Measurements from ENCODE around the gene LRRC40. TPM values are rescaled to one million over a fixed set of nuclear protein-coding genes. Genes with fewer than 3 reads are reported as not detected.
A peak's percentile ranks its signal among the peaks of the same experiment; 100 is the strongest.

The LRRC40 gene
- 15.8 and 16.7 TPM in 2 replicates for total RNA-seq

GRCh38 chr1:70205434-70206118 lies at the start of gene LRRC40:
Gene LRRC40 (minus strand): TSS chr1:70205579. CDS start chr1:70205540, 39 bp downstream.
- Mint-ChIP-seq H3K27me3 (no peaks in the 10 kb centered on the region), H3K4me3 (peak within 1 kb of the TSS; percentile 99), H3K9me3 (no peaks in the 10 kb centered on the region), H3K4me1 (peaks cover 73% of the 10 kb centered on the region), H3K36me3 (ENCODE audit: low read depth) (peaks cover 24% of the 10 kb centered on the region), H3K27ac (peak within 1 kb of the TSS; percentile 97)
- intact Hi-C loops (cut with micrococcal nuclease) = loop anchor here (1.0 kb wide), 4 partner anchors 16 to 876 kb away; partner anchors contain the start of genes ANKRD13C, CTH, SRSF11 and ZRANB2
- ChIA-PET CTCF (interaction anchor here (0.9 to 1.2 kb wide), 2 partner anchors 10 to 876 kb away, joined by 3 to 4 read pairs; no protein-coding TSS in a partner anchor), POLR2A (interaction anchor here (1.1 to 4.1 kb wide), 4 partner anchors 16 to 876 kb away, joined by 6 to 53 read pairs (median 14); partner anchors contain the start of genes ANKRD13C, CTH, SRSF11 and ZRANB2)
- TF ChIP-seq CTCF (IDR thresholded peaks at IDR 0.05) = no peak
- ATAC-seq (ENCODE audit: low read depth) (peak; percentile 96), DNase-seq (peak; percentile 98)

DNA sequence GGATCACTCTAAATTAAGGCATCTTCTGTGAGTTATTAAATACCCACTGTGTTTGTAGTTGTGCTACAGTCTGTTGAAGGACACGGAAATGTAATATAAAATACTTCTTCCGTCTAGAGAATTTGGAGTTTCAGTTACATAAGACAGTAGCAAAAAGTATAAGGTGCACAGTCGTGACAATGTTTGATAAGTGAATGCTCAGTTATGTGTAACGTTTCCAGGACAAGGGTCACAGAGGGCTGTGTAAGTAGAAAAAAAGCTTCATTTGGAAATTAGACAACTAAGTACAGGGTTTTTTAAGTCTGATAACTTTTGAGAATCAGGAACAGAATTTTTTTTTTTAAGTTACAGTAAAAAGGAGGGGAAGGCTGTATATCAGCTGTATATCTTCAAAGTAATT lies 43.4 kb upstream of the LRRC40 start:
- Mint-ChIP-seq H3K27me3 (no peaks in the 10 kb centered on the region), H3K9me3 (no peaks in the 10 kb centered on the region), H3K27ac (no peak overlapping the region), H3K4me1 (no peaks in the 10 kb centered on the region), H3K4me3 (no peak overlapping the region), H3K36me3 (ENCODE audit: low read depth) (peaks cover 91% of the 10 kb centered on the region)
- intact Hi-C loops (cut with micrococcal nuclease) = no loop called here
- ATAC-seq (ENCODE audit: low read depth) = no peak
- no peak for TF ChIP-seq CTCF (IDR thresholded peaks at IDR 0.05)
- ChIA-PET POLR2A (no interaction called here), CTCF (no interaction called here)
- no peak for DNase-seq

GRCh38 chr1:70247768-70248167 lies 42.4 kb upstream of the LRRC40 start:
- CTCF ChIA-PET = no interaction called here
- no peak for ATAC-seq (ENCODE audit: low read depth)
- no peak for TF ChIP-seq CTCF (IDR thresholded peaks at IDR 0.05)
- no peaks in the 10 kb centered on the region for H3K4me1 Mint-ChIP-seq
- peaks cover 91% of the 10 kb centered on the region for H3K36me3 Mint-ChIP-seq (ENCODE audit: low read depth)
- intact Hi-C loops (cut with micrococcal nuclease) = no loop called here
- no peaks in the 10 kb centered on the region for H3K27me3 Mint-ChIP-seq
- H3K27ac Mint-ChIP-seq = no peak overlapping the region
- H3K9me3 Mint-ChIP-seq = no peaks in the 10 kb centered on the region
- POLR2A ChIA-PET = no interaction called here
- no peak overlapping the region for H3K4me3 Mint-ChIP-seq
- DNase-seq = no peak

DNA sequence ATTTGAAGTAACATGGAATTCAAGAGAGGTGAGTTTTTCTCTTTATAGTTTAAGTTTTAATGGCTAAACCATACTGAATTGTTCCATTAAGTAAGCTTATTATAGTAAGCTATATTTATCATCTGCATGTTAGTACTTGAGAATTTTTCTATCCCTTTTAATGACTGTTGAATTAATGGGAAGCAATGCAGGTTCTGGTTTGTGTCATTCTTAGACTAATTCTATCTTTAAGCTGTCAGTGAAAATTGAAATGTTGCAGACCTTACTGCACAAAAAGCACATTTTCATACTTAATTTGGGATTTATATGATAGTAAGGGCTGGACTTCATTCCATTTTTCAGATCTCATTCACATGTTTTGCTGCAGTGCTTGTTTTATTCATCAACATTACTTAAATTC lies 41.7 kb upstream of the LRRC40 start:
- CTCF ChIA-PET = no interaction called here
- TF ChIP-seq CTCF (IDR thresholded peaks at IDR 0.05) = no peak
- no peak overlapping the region for H3K27ac Mint-ChIP-seq
- POLR2A ChIA-PET = no interaction called here
- intact Hi-C loops (cut with micrococcal nuclease) = no loop called here
- no peaks in the 10 kb centered on the region for H3K4me1 Mint-ChIP-seq
- ATAC-seq (ENCODE audit: low read depth) = no peak
- no peaks in the 10 kb centered on the region for H3K27me3 Mint-ChIP-seq
- H3K9me3 Mint-ChIP-seq = no peaks in the 10 kb centered on the region
- H3K36me3 Mint-ChIP-seq (ENCODE audit: low read depth) = peaks cover 93% of the 10 kb centered on the region
- no peak overlapping the region for H3K4me3 Mint-ChIP-seq
- DNase-seq = no peak

- intact Hi-C loops (cut with micrococcal nuclease) = loop anchor here (2.0 kb wide), 1 partner anchor 15 kb away; no protein-coding TSS in a partner anchor
- ChIA-PET POLR2A (no interaction called here), CTCF (no interaction called here)
- no peaks in the 10 kb centered on the region for H3K27me3 Mint-ChIP-seq
- H3K36me3 Mint-ChIP-seq (ENCODE audit: low read depth) = peaks cover 85% of the 10 kb centered on the region
- no peak overlapping the region for H3K4me3 Mint-ChIP-seq
- H3K27ac Mint-ChIP-seq = no peak overlapping the region
- no peak for DNase-seq
- ATAC-seq (ENCODE audit: low read depth) = no peak
- no peaks in the 10 kb centered on the region for H3K9me3 Mint-ChIP-seq
- no peaks in the 10 kb centered on the region for H3K4me1 Mint-ChIP-seq
- no peak for TF ChIP-seq CTCF (IDR thresholded peaks at IDR 0.05)
Observed at GRCh38 chr1:70239940-70240339, 34.6 kb upstream of the LRRC40 start.
